HG02798 (cell line): ENCODE results near the gene ALDH3B2.
"Not testable (repeated sequence)": the region's sequence is repeated elsewhere in the genome, so short reads cannot be mapped to it uniquely, and the experiment has no call there.

ENCODE experiments used
- ATAC-seq: cut with Tn5 transposase; IDR thresholded peaks from one replicate; pipeline ENCODE4 v1.9.1; 2021; ENCODE audit warnings: mild to moderate bottlenecking; ENCODE audit not compliant: unreplicated experiment, poor library complexity

ALDH3B2 gene

GRCh38 chr11:67663532-67664212 is 10.8 kb downstream of the ALDH3B2 start:
- ATAC-seq: no peak

- no peak for ATAC-seq
Measured at GRCh38 chr11:67662835-67663531, 11.4 kb downstream of the ALDH3B2 start.

- no peak for ATAC-seq
Measured at GRCh38 chr11:67662142-67662834, 12.1 kb downstream of the ALDH3B2 start.

- not testable (repeated sequence) for ATAC-seq
Measured at GRCh38 chr11:67660752-67661151, 13.7 kb downstream of the ALDH3B2 start.

- ATAC-seq: not testable (repeated sequence)
Measured at GRCh38 chr11:67659651-67660165, 14.7 kb downstream of the ALDH3B2 start.

- ATAC-seq: no peak
Measured at GRCh38 chr11:67657300-67657699, 17.1 kb downstream of the ALDH3B2 start.

GRCh38 chr11:67656278-67656922 is 18.0 kb downstream of the ALDH3B2 start:
- ATAC-seq: no peak

- no peak for ATAC-seq
Measured at GRCh38 chr11:67654225-67654624, 20.2 kb downstream of the ALDH3B2 start.

- ATAC-seq: no peak
Measured at GRCh38 chr11:67652965-67653845, 21.2 kb downstream of the ALDH3B2 start.

- no peak for ATAC-seq
Measured at GRCh38 chr11:67651976-67652781, 22.2 kb downstream of the ALDH3B2 start.

GRCh38 chr11:67649634-67650510 is 24.6 kb downstream of the ALDH3B2 start:
- no peak for ATAC-seq

- no peak for ATAC-seq
Measured at GRCh38 chr11:67648796-67649613, 25.4 kb downstream of the ALDH3B2 start.

- ATAC-seq: peak; percentile 61
Measured at GRCh38 chr11:67648140-67648795, 26.2 kb downstream of the ALDH3B2 start.

- ATAC-seq: no peak
Measured at GRCh38 chr11:67647471-67647870, 27.0 kb downstream of the ALDH3B2 start.

- ATAC-seq: peak; percentile 21
Measured at GRCh38 chr11:67646535-67647336, 27.7 kb downstream of the ALDH3B2 start.
